Measurements from ENCODE around the gene JPT2. TPM values are rescaled to one million over a fixed set of nuclear protein-coding genes. Genes with fewer than 3 reads are reported as not detected.

JPT2 gene
- total RNA-seq, 4 donors from 2014 or later: 8.7 to 28.2 (median 15.9) TPM

DNA sequence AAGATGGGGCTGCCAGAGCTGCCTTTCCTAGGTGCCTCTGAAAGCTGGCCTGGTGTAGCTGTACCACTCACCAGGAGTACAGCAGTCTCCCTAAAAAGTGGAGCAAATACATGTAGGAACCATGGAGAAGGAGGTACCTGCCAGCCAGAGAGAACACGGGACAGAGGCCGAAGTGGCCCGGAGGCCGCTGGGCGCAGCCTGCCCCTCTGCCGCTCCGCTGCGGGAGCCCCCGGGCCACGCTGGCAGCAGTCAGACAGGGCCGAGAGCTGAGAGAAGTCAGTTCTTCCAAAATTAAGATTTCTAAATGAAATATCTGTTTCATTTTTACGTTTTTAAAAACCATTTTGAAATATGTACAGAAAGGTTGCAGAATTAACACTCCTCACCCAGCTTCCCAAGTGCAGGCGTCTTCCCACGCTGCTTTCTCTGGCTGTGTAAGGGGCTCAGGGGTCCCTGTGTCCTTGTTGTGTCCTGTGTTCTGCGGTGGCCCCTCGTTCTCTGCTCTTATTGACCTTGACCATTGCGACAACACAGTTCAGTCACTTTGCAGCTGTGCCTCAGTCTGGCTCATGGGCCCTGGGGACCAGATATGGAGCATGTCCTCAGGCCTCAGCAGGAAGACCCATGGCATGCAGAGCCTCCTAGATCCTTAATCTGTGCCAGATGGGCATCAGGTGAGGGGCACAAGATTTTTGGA lies 32.9 kb downstream of the JPT2 start:
- Histone ChIP-seq H3K27ac (no peak overlapping the region), H3K4me3 (no peak overlapping the region), H3K27me3 (no peaks in the 10 kb centered on the region), H3K4me1 (peaks cover 24 to 25% of the 10 kb centered on the region in 2 donors), H3K36me3 (no peaks in the 10 kb centered on the region), H3K9me3 (no peaks in the 10 kb centered on the region)
- ATAC-seq (no peak), DNase-seq (no peak)
- TF ChIP-seq, protein P1, sequence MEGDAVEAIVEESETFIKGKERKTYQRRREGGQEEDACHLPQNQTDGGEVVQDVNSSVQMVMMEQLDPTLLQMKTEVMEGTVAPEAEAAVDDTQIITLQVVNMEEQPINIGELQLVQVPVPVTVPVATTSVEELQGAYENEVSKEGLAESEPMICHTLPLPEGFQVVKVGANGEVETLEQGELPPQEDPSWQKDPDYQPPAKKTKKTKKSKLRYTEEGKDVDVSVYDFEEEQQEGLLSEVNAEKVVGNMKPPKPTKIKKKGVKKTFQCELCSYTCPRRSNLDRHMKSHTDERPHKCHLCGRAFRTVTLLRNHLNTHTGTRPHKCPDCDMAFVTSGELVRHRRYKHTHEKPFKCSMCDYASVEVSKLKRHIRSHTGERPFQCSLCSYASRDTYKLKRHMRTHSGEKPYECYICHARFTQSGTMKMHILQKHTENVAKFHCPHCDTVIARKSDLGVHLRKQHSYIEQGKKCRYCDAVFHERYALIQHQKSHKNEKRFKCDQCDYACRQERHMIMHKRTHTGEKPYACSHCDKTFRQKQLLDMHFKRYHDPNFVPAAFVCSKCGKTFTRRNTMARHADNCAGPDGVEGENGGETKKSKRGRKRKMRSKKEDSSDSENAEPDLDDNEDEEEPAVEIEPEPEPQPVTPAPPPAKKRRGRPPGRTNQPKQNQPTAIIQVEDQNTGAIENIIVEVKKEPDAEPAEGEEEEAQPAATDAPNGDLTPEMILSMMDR (IDR thresholded peaks at IDR 0.05 in 4 of 5, conservative IDR thresholded peaks at IDR 0.05 in 1 of 5): no peak
- no peak for TF ChIP-seq POLR2A (IDR thresholded peaks at IDR 0.05)
- intact Hi-C loops (cut with DNase I; ENCODE audit: low total_unique reads): no loop called here
- in situ Hi-C loops (cut with MboI; ENCODE audit: low sequenced_read_pairs in 4 of 4): no loop called here

DNA sequence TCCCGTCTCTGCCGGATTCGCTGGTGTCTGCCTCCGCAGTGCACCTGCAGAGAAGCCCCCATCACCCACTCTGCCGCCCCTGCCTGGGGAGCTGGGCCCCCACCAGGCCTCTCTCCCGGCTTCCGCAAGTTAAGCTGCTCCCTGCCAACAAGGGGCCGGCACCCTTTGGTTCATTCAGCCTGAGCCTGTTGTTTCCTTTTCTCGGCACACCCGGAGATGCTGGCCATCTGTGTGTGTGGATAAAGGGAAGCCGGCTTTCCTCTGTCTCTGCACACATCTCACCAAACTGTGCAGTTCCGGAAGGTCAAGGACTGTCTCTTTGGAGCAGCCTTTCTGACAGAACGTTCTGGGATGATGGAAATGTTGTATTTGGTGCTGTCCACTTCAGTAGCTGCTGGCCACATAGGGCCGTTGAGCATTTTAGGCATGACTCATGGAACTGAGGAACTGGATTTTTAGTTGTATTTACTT lies 34.7 kb downstream of the JPT2 start:
- no peak for TF ChIP-seq POLR2A (IDR thresholded peaks at IDR 0.05)
- TF ChIP-seq, protein P1 (IDR thresholded peaks at IDR 0.05 in 4 of 5, conservative IDR thresholded peaks at IDR 0.05 in 1 of 5): no peak
- H3K36me3 ChIP-seq: no peaks in the 10 kb centered on the region
- DNase-seq (no peak), ATAC-seq (no peak)
- no peaks in the 10 kb centered on the region for H3K27me3 ChIP-seq
- intact Hi-C loops (cut with DNase I; ENCODE audit: low total_unique reads) (no loop called here), in situ Hi-C loops (cut with MboI; ENCODE audit: low sequenced_read_pairs in 4 of 4) (no loop called here)
- H3K9me3 ChIP-seq: no peaks in the 10 kb centered on the region
- H3K4me3 ChIP-seq: no peak overlapping the region
- H3K27ac ChIP-seq: no peak overlapping the region
- H3K4me1 ChIP-seq: peaks cover 15 to 16% of the 10 kb centered on the region in 2 donors

DNA sequence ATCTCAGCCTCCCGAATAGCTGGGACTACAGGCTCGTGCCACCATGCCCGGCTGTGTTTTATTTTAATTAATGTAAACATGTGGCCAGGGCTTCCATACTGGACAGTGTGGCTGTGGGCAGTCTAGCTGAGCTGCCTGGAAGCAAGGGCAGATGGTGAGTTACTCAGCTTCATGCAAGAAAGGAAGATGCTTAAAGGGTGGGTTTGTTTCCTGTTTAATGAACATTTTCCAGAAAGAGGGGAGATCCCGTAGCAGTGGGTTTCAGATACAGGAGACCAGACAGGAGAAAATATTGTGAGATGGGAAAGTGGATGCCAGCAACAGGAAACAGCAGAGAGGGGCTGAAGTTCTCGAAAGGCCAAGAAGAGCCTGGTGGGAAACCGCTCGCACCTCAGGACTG lies 35.3 kb downstream of the JPT2 start:
- in situ Hi-C loops (cut with MboI; ENCODE audit: low sequenced_read_pairs in 4 of 4) (no loop called here), intact Hi-C loops (cut with DNase I; ENCODE audit: low total_unique reads) (no loop called here)
- H3K4me3 ChIP-seq: no peak overlapping the region
- TF ChIP-seq, protein P1 (IDR thresholded peaks at IDR 0.05 in 4 of 5, conservative IDR thresholded peaks at IDR 0.05 in 1 of 5): no peak
- TF ChIP-seq POLR2A (IDR thresholded peaks at IDR 0.05): no peak
- ATAC-seq: no peak
- H3K27me3 ChIP-seq: no peaks in the 10 kb centered on the region
- H3K27ac ChIP-seq: no peak overlapping the region
- DNase-seq: no peak
- H3K36me3 ChIP-seq: no peaks in the 10 kb centered on the region
- peaks cover 11% of the 10 kb centered on the region in 2 donors for H3K4me1 ChIP-seq
- no peaks in the 10 kb centered on the region for H3K9me3 ChIP-seq

GRCh38 chr16:1713933-1714332 lies 35.9 kb downstream of the JPT2 start:
- no peak overlapping the region for H3K27ac ChIP-seq
- peaks cover 9 to 11% of the 10 kb centered on the region in 2 donors for H3K4me1 ChIP-seq
- DNase-seq: no peak
- no peak for TF ChIP-seq POLR2A (IDR thresholded peaks at IDR 0.05)
- TF ChIP-seq, protein P1 (IDR thresholded peaks at IDR 0.05 in 4 of 5, conservative IDR thresholded peaks at IDR 0.05 in 1 of 5): no peak
- H3K27me3 ChIP-seq: no peaks in the 10 kb centered on the region
- no peak overlapping the region for H3K4me3 ChIP-seq
- intact Hi-C loops (cut with DNase I; ENCODE audit: low total_unique reads) (no loop called here), in situ Hi-C loops (cut with MboI; ENCODE audit: low sequenced_read_pairs in 4 of 4) (no loop called here)
- H3K36me3 ChIP-seq: no peaks in the 10 kb centered on the region
- no peak for ATAC-seq
- no peaks in the 10 kb centered on the region for H3K9me3 ChIP-seq

All from gastrocnemius medialis (tissue), 4 donors.